Endothelial cell of umbilical vein (primary cell): ENCODE measurements around the gene LRRC42. TPM values are rescaled to one million over a fixed set of nuclear protein-coding genes. Genes with fewer than 3 reads are reported as not detected.

Experiments
- BruUV-seq: library from RNA; stranded (reverse); fragments of 400-500 nt; replicated peaks from 2 replicates; lab custom pipeline; 2021; lab: Mats Ljungman, UMichigan
- CTCF ChIA-PET: fragments of 300-600, 350-600 bp; sonication (Branson Sonifier 250); formaldehyde crosslinking; loops from one replicate; lab custom pipeline; 2021; ENCODE audit warnings: antibody characterized with exemption, inconsistent platforms; lab: Charles Lee
- POLR2A ChIA-PET: fragments of 300-600, 350-600 bp; sonication (Branson Sonifier 250); formaldehyde crosslinking; loops from one replicate; lab custom pipeline; 2021; ENCODE audit warnings: antibody characterized with exemption, inconsistent platforms; lab: Charles Lee
- DNase-seq: peaks from one replicate; pipeline ENCODE4 v3.0.0-alpha.2; 2011; ENCODE audit warnings: low read depth, low spot score
- FAIRE-seq: peaks from 2 replicates; lab custom pipeline; 2011; peaks lifted over from hg19 to GRCh38; lab: Jason Lieb, UNC
- H2AFZ ChIP-seq: 2 replicates; pipeline ENCODE4 v1.6.0; 2012; ENCODE audit warnings: low read depth, low read length, control low read depth, inconsistent platforms
- H3K27ac ChIP-seq: 2 replicates; pipeline ENCODE4 v1.5.1; 2011; ENCODE audit warnings: low read depth, mild to moderate bottlenecking, control low read depth, low read length, moderate library complexity; ENCODE audit not compliant: insufficient read depth
- H3K27me3 ChIP-seq, 2 experiments: 2 replicates each; pipeline versions ENCODE4 v1.6.0 to v1.6.1; 2011; ENCODE audit warnings: low read length in 2 of 2, mixed read lengths in 1 of 2; ENCODE audit not compliant: control insufficient read depth in 2 of 2, insufficient read depth in 2 of 2
- H3K36me3 ChIP-seq, 2 experiments: 2 replicates in 1 of 2; 3 replicates in 1 of 2; pipeline ENCODE4 v1.5.1; 2011; ENCODE audit warnings: low read length in 2 of 2, mild to moderate bottlenecking in 1 of 2, moderate library complexity in 1 of 2; ENCODE audit not compliant: control insufficient read depth in 2 of 2, insufficient read depth in 2 of 2; ENCODE audit errors: extremely low read depth in 1 of 2
- H3K4me1 ChIP-seq: 3 replicates; pipeline ENCODE4 v1.5.1; 2011; ENCODE audit warnings: mild to moderate bottlenecking, low read length; ENCODE audit not compliant: control insufficient read depth, insufficient read depth; ENCODE audit errors: extremely low read depth
- H3K4me2 ChIP-seq: 2 replicates; pipeline ENCODE4 v1.6.1; 2011; ENCODE audit warnings: low read length, control low read depth, mixed read lengths; ENCODE audit not compliant: insufficient read depth
- H3K4me3 ChIP-seq, 3 experiments: fragments of 200-600 bp in 1 of 3; sonication (generic), shearing (Covaris generic) in 1 of 3; replicated peaks in 1 of 3; 2 replicates each; pipeline ENCODE4 v1.5.1; 2011 to 2016; ENCODE audit warnings: control low read depth in 3 of 3, low read length in 3 of 3, mild to moderate bottlenecking in 2 of 3, inconsistent platforms in 1 of 3, low read depth in 1 of 3, moderate library complexity in 1 of 3; ENCODE audit not compliant: insufficient read depth in 1 of 3
- H3K79me2 ChIP-seq: 2 replicates; pipeline ENCODE4 v1.6.0; 2012; ENCODE audit warnings: low read length, inconsistent platforms; ENCODE audit not compliant: control insufficient read depth, insufficient read depth
- H3K9ac ChIP-seq: replicated peaks from 2 replicates; pipeline ENCODE3; 2011; ENCODE audit warnings: low read length, control low read depth; ENCODE audit not compliant: insufficient read depth; ENCODE audit errors: extremely low read depth
- H3K9me1 ChIP-seq: replicated peaks from 3 replicates; pipeline ENCODE4 v1.6.0; 2011; ENCODE audit warnings: mild to moderate bottlenecking, low read length; ENCODE audit not compliant: control insufficient read depth, insufficient read depth; ENCODE audit errors: extremely low read depth
- H3K9me3 ChIP-seq: replicated peaks from 2 replicates; pipeline ENCODE4 v1.5.1; 2012; ENCODE audit warnings: low read length, inconsistent platforms; ENCODE audit not compliant: control insufficient read depth, insufficient read depth
- H4K20me1 ChIP-seq: replicated peaks from 2 replicates; pipeline ENCODE3; 2011; ENCODE audit warnings: mild to moderate bottlenecking, low read length; ENCODE audit not compliant: control insufficient read depth, insufficient read depth; ENCODE audit errors: extremely low read depth
- EZH2 ChIP-seq: IDR thresholded peaks from 2 replicates; pipeline ENCODE4 v1.6.1; 2012; ENCODE audit warnings: borderline replicate concordance, low read depth, mild to moderate bottlenecking, moderate library complexity, low read length, inconsistent platforms; ENCODE audit not compliant: severe bottlenecking
- FOS ChIP-seq: IDR thresholded peaks from 2 replicates; pipeline ENCODE4 v1.6.1; 2011; ENCODE audit warnings: mild to moderate bottlenecking, low read length, moderate library complexity, borderline replicate concordance; ENCODE audit not compliant: insufficient read depth
- GATA2 ChIP-seq: IDR thresholded peaks from 2 replicates; pipeline ENCODE4 v1.7.0; 2011; ENCODE audit warnings: low read depth, mild to moderate bottlenecking, moderate library complexity, mixed read lengths, low read length; ENCODE audit not compliant: insufficient read length, insufficient read depth
- JUN ChIP-seq: IDR thresholded peaks from 2 replicates; pipeline ENCODE4 v1.6.1; 2011; ENCODE audit warnings: borderline replicate concordance, low read depth; ENCODE audit not compliant: insufficient read length, insufficient read depth
- MYC ChIP-seq: IDR thresholded peaks from one replicate; pipeline ENCODE4 v1.6.1; 2011; ENCODE audit warnings: mild to moderate bottlenecking, low read depth, low read length
- POLR2A ChIP-seq: IDR thresholded peaks from 2 replicates; pipeline ENCODE4 v1.6.1; 2012; ENCODE audit warnings: low read depth, mild to moderate bottlenecking, control low read depth, low read length
- POLR2AphosphoS5 ChIP-seq: IDR thresholded peaks from 2 replicates; pipeline ENCODE4 v1.6.1; 2012; ENCODE audit warnings: low read depth, mild to moderate bottlenecking, control low read depth, low read length, moderate library complexity; ENCODE audit not compliant: insufficient read depth
- dilution Hi-C: fragments of 300-500 bp; cut with MboI; formaldehyde crosslinking; loops from one replicate; pipeline ENCODE4 v1.15.0; 2019; ENCODE audit warnings: low sequenced_read_pairs; ENCODE audit not compliant: extremely low pct_ligation_motif_present
- intact Hi-C: fragments of 100-400 bp; cut with micrococcal nuclease; formaldehyde crosslinking; loops from one replicate; pipeline ENCODE4 v1.10.0; 2022
- polyA plus RNA-seq, 4 experiments: library from polyadenylated mRNA; depleted of rRNA in 3 of 4; stranded (reverse) in 3 of 4; unstranded in 1 of 4; fragments of >200 nt; gene quantifications; 2 replicates each; pipeline versions ENCODE4 v1.2.1 to v1.2.3, GENCODE V29; 2011 to 2012; ENCODE audit warnings: missing spikeins in 1 of 4
- total RNA-seq: library from RNA; stranded (reverse); gene quantifications from 2 replicates; pipeline ENCODE4 v1.2.3, GENCODE V29; 2021
- TF ChIP-seq, protein P1 (sequence below), 2 donors: IDR thresholded peaks; 1 replicate in 1 of 2; 2 replicates in 1 of 2; pipeline ENCODE4 v1.5.1; 2011; ENCODE audit warnings: low read length in 2 of 2, mild to moderate bottlenecking in 2 of 2, moderate library complexity in 2 of 2, control low read depth in 1 of 2, inconsistent platforms in 1 of 2, low read depth in 1 of 2; ENCODE audit not compliant: insufficient read depth in 1 of 2; ENCODE audit errors: extremely low read depth in 1 of 2
- TF ChIP-seq, protein P2 (sequence below): IDR thresholded peaks from 2 replicates; pipeline ENCODE4 v1.6.1; 2011; ENCODE audit not compliant: insufficient read depth, insufficient read length

LRRC42 gene
- total and polyA plus RNA-seq, 2 donors (not counting 3 experiments of a cell fraction or from before 2014, with no cell fraction given) = 25.3 to 26.1 TPM

DNA sequence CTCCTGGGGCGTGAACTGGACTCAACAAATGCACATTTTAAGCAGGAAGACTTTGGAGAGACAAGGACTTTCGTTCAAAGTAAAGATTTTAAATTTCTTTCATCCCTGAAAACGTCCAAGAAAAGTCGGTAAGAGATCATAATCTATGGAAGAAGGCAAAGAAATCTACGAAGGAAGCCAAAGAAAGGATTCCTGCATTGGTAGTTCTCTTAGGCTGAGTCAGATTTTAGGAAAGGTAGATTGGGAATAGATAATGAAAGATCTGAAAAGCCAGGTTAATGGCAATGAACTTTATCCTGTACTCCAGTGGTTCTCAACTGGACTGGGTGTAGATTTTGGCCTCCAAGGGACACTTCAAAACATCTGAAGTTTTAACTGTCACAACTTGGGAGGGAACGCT, 3.1 kb upstream of the LRRC42 start:
- Histone ChIP-seq H3K79me2 (peaks cover 24% of the 10 kb centered on the region), H3K27ac (no peak overlapping the region), H3K4me1 (peaks cover 20% of the 10 kb centered on the region), H2AFZ (no peak overlapping the region), H3K27me3 (no peaks in the 10 kb centered on the region), H3K4me3 (no peak overlapping the region), H3K36me3 (no peaks in the 10 kb centered on the region), H3K9ac (no peak overlapping the region), H3K4me2 (no peak overlapping the region), H4K20me1 (no peaks in the 10 kb centered on the region), H3K9me3 (no peaks in the 10 kb centered on the region), H3K9me1 (no peaks in the 10 kb centered on the region)
- BruUV-seq = no TSS peak
- ChIA-PET POLR2A (no interaction called here), CTCF (interaction anchor here (1.0 kb wide), 1 partner anchor 64 kb away, joined by 3 read pairs; no protein-coding TSS in a partner anchor)
- TF ChIP-seq GATA2 (no peak), POLR2A (no peak), FOS (no peak), JUN (no peak), EZH2 (no peak), MYC (no peak), POLR2AphosphoS5 (no peak)
- TF ChIP-seq, protein P1, sequence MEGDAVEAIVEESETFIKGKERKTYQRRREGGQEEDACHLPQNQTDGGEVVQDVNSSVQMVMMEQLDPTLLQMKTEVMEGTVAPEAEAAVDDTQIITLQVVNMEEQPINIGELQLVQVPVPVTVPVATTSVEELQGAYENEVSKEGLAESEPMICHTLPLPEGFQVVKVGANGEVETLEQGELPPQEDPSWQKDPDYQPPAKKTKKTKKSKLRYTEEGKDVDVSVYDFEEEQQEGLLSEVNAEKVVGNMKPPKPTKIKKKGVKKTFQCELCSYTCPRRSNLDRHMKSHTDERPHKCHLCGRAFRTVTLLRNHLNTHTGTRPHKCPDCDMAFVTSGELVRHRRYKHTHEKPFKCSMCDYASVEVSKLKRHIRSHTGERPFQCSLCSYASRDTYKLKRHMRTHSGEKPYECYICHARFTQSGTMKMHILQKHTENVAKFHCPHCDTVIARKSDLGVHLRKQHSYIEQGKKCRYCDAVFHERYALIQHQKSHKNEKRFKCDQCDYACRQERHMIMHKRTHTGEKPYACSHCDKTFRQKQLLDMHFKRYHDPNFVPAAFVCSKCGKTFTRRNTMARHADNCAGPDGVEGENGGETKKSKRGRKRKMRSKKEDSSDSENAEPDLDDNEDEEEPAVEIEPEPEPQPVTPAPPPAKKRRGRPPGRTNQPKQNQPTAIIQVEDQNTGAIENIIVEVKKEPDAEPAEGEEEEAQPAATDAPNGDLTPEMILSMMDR (IDR thresholded peaks at IDR 0.05; ENCODE audit: extremely low read depth in 1 of 2, insufficient read depth in 1 of 2, low read depth in 1 of 2, low read length in 2 of 2) = no peak
- TF ChIP-seq, protein P2, sequence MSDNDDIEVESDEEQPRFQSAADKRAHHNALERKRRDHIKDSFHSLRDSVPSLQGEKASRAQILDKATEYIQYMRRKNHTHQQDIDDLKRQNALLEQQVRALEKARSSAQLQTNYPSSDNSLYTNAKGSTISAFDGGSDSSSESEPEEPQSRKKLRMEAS = no peak
- FAIRE-seq (no peak), DNase-seq (no peak)
- intact Hi-C loops (no loop called here), dilution Hi-C loops (no loop called here)
